NCI-H1436 treated with DMSO at 0.1 percent for 48 hours (cell line): ENCODE measurements around the gene PFKFB3.
"Not testable (repeated sequence)": the region's sequence is repeated elsewhere in the genome, so short reads cannot be mapped to it uniquely, and the experiment has no call there.

Source experiments
- DNase-seq: peaks from one replicate; lab custom pipeline; 2025; lab: John Stamatoyannopoulos, UW

PFKFB3 gene

GRCh38 chr10:6272126-6272525 lies 69.4 kb downstream of the PFKFB3 start:
- DNase-seq = no peak

- no peak for DNase-seq
These were observed 70.6 kb downstream of the PFKFB3 start for GRCh38 chr10:6273351-6273750.

- no peak for DNase-seq
These were observed 71.3 kb downstream of the PFKFB3 start for GRCh38 chr10:6274040-6274439.

- no peak for DNase-seq
These were observed 71.8 kb downstream of the PFKFB3 start for GRCh38 chr10:6274484-6274883.

GRCh38 chr10:6275022-6275997 lies 72.6 kb downstream of the PFKFB3 start:
- no peak for DNase-seq

GRCh38 chr10:6276356-6276755 lies 73.6 kb downstream of the PFKFB3 start:
- no peak for DNase-seq

- DNase-seq = no peak
These were observed 75.9 kb downstream of the PFKFB3 start for GRCh38 chr10:6278519-6279120.

- no peak for DNase-seq
These were observed 77.0 kb downstream of the PFKFB3 start for GRCh38 chr10:6279540-6280267.

GRCh38 chr10:6280291-6280690 lies 77.6 kb downstream of the PFKFB3 start:
- no peak for DNase-seq

GRCh38 chr10:6282454-6282958 lies 79.8 kb downstream of the PFKFB3 start:
- no peak for DNase-seq

- no peak for DNase-seq
These were observed 80.9 kb downstream of the PFKFB3 start for GRCh38 chr10:6283655-6284054.

- not testable (repeated sequence) for DNase-seq
These were observed 87.9 kb downstream of the PFKFB3 start for GRCh38 chr10:6290621-6291020.

GRCh38 chr10:6292741-6293151 lies 90.0 kb downstream of the PFKFB3 start:
- DNase-seq = no peak

GRCh38 chr10:6296425-6296824 lies 93.7 kb downstream of the PFKFB3 start:
- not testable (repeated sequence) for DNase-seq

- no peak for DNase-seq
These were observed 94.1 kb downstream of the PFKFB3 start for GRCh38 chr10:6296828-6297251.

- DNase-seq = no peak
These were observed 94.8 kb downstream of the PFKFB3 start for GRCh38 chr10:6297522-6297921.

- no peak for DNase-seq
These were observed 95.2 kb downstream of the PFKFB3 start for GRCh38 chr10:6297951-6298381.

- no peak for DNase-seq
These were observed 95.7 kb downstream of the PFKFB3 start for GRCh38 chr10:6298428-6298827.

GRCh38 chr10:6299234-6299633 lies 96.5 kb downstream of the PFKFB3 start:
- no peak for DNase-seq

- DNase-seq = no peak
These were observed 97.0 kb downstream of the PFKFB3 start for GRCh38 chr10:6299743-6300105.

GRCh38 chr10:6300106-6300783 lies 97.5 kb downstream of the PFKFB3 start:
- no peak for DNase-seq
